Transverse colon (tissue), 3 donors: ENCODE data around the gene IL4R.

Experiments
- EP300 ChIP-seq: sonication (generic); formaldehyde crosslinking; IDR thresholded peaks from one replicate; pipeline ENCODE4 v1.6.1; 2017; ENCODE audit warnings: antibody characterized with exemption, low read depth
- POLR2A ChIP-seq: fragments of 450-650 bp; IDR thresholded peaks from one replicate; pipeline ENCODE4 v1.6.1; 2016; ENCODE audit warnings: antibody characterized with exemption, mild to moderate bottlenecking, moderate library complexity
- TF ChIP-seq, protein P1 (sequence below), 5 experiments: fragments of 200-600 bp in 3 of 5; fragments of 450-650 bp in 2 of 5; sonication (generic) in 3 of 5; IDR thresholded peaks; 1 replicate in 2 of 5; 2 replicates in 3 of 5; pipeline ENCODE4 v1.5.1; 2016 to 2017; ENCODE audit warnings: antibody characterized with exemption in 5 of 5, inconsistent platforms in 3 of 5, mild to moderate bottlenecking in 2 of 5, moderate library complexity in 1 of 5

DNA sequence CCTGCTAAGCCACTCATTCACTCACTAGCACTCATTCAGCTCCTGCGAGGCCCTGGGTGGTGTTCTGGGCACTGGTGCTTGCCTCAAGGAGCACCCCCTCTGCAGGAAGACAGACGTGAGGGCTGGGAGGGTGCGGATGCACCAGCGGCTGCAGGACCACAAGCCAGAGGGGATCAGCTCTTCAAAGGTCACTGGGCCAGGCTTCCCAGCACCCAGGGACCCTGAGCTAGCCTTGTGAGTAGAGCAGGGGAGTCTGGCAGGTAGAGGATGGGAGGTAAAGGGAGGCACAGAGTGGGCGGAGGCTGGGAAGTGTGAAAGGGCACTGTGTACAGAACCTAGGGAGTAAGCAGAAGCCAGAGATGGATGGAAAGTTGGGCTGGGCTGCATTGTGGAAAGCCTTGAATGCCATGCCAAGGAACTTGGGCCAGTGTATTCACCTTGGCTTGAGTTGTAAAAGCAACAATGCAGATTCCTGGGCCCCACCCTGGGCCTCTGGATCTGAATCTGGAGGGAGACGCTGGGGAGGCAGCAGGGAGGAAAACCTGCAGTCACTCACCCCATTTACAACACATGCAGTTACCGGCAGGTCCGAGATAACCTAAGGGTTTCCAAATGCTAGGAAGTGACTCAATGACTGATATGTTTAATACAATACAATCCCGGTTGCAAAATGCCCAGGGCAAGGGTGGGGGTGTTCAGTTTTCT lies 1.7 kb downstream of the IL4R start:
- TF ChIP-seq, protein P1, sequence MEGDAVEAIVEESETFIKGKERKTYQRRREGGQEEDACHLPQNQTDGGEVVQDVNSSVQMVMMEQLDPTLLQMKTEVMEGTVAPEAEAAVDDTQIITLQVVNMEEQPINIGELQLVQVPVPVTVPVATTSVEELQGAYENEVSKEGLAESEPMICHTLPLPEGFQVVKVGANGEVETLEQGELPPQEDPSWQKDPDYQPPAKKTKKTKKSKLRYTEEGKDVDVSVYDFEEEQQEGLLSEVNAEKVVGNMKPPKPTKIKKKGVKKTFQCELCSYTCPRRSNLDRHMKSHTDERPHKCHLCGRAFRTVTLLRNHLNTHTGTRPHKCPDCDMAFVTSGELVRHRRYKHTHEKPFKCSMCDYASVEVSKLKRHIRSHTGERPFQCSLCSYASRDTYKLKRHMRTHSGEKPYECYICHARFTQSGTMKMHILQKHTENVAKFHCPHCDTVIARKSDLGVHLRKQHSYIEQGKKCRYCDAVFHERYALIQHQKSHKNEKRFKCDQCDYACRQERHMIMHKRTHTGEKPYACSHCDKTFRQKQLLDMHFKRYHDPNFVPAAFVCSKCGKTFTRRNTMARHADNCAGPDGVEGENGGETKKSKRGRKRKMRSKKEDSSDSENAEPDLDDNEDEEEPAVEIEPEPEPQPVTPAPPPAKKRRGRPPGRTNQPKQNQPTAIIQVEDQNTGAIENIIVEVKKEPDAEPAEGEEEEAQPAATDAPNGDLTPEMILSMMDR (IDR thresholded peaks at IDR 0.05), result no peak
- TF ChIP-seq EP300 (peak; percentile 76), POLR2A (no peak)
